Measurements from ENCODE around the gene PLA2G2F. TPM values are rescaled to one million over a fixed set of nuclear protein-coding genes. Genes with fewer than 3 reads are reported as not detected.

Gene PLA2G2F
- total and polyA plus RNA-seq, 2 of the 8 experiments (the other 6 are each of a cell fraction or from before 2014, with no cell fraction given) = not detected

- H3K56ac ChIP-seq (replicated peaks; ENCODE audit: insufficient read length, low read depth, low read length) = no peak overlapping the region
- H4K8ac ChIP-seq (ENCODE audit: extremely low read depth, insufficient read depth, low read length) = no peak overlapping the region
- no peak overlapping the region for H2BK12ac ChIP-seq (ENCODE audit: low read depth, low read length)
- H2BK15ac ChIP-seq (ENCODE audit: low read length) = no peak overlapping the region
- no peak overlapping the region for H3K4me2 ChIP-seq (ENCODE audit: insufficient read depth in 1 of 2, low read depth in 2 of 2, low read length in 2 of 2)
- H3K79me2 ChIP-seq (ENCODE audit: control insufficient read depth in 1 of 2, insufficient read depth in 2 of 2, low read length in 2 of 2) = no peaks in the 10 kb centered on the region
- 94% methylated on average over 1 of the region's 1 CpG; no CpG with 5 or more reads in 1 of the 2 experiments for WGBS, 2 experiments (ENCODE audit: extremely low coverage in 1 of 2, insufficient coverage in 1 of 2, insufficient read length in 1 of 2, insufficient replicate concordance in 2 of 2, low coverage in 1 of 2, low lambda C conversion rate in 2 of 2, missing lambda C conversion rate in 1 of 2)
- DNase-seq (ENCODE audit: low read depth in 1 of 2, low spot score in 2 of 2) (no peak), FAIRE-seq (no peak)
- no peaks in the 10 kb centered on the region for H3K23me2 ChIP-seq (ENCODE audit: low read depth, low read length)
- H2BK5ac ChIP-seq (ENCODE audit: low read depth, low read length) = no peak overlapping the region
- no peak overlapping the region for H2BK20ac ChIP-seq (ENCODE audit: low read length)
- H3K9me3 ChIP-seq (ENCODE audit: insufficient read depth in 2 of 2, low read depth in 1 of 2, low read length in 1 of 2) = peaks cover 0 to 3% of the 10 kb centered on the region in 2 experiments; a peak in 1 of 4 replicates
- H3K9ac ChIP-seq (replicated peaks in 1 of 4; ENCODE audit: extremely low read depth in 1 of 4, low read depth in 3 of 4, low read length in 3 of 4) = no peak overlapping the region
- H3K4ac ChIP-seq (replicated peaks; ENCODE audit: insufficient read length, low read depth, low read length) = no peak overlapping the region
- H3K23ac ChIP-seq (ENCODE audit: insufficient read length) = no peak overlapping the region
- no peaks in the 10 kb centered on the region for H3K36me3 ChIP-seq (ENCODE audit: control insufficient read depth in 2 of 4, insufficient read depth in 4 of 4, low read length in 3 of 4)
- H3K79me1 ChIP-seq (ENCODE audit: low read depth, low read length) = no peaks in the 10 kb centered on the region
- H2AFZ ChIP-seq (ENCODE audit: low read length) = no peak overlapping the region
- no peak overlapping the region for H3K18ac ChIP-seq (ENCODE audit: extremely low read depth, low read length)
- no peak overlapping the region for H2AK5ac ChIP-seq (ENCODE audit: low read depth, low read length)
- H3K27me3 ChIP-seq (replicated peaks in 1 of 4; ENCODE audit: control insufficient read depth in 3 of 4, extremely low read depth in 1 of 4, insufficient read depth in 3 of 4, low read length in 3 of 4) = no peaks in the 10 kb centered on the region
- H4K20me1 ChIP-seq (replicated peaks in 1 of 2; ENCODE audit: control insufficient read depth in 1 of 2, insufficient read depth in 2 of 2, low read length in 2 of 2) = no peaks in the 10 kb centered on the region
- no peak overlapping the region for H4K91ac ChIP-seq (replicated peaks; ENCODE audit: insufficient read length, low read length)
- no peak for TF ChIP-seq EZH2 (IDR thresholded peaks at IDR 0.05; ENCODE audit: low read depth, low read length, severe bottlenecking)
- no peak for TF ChIP-seq NANOG (IDR thresholded peaks at IDR 0.05; ENCODE audit: insufficient read depth, low read depth, low read length, poor library complexity, severe bottlenecking)
- H2BK120ac ChIP-seq (replicated peaks; ENCODE audit: low read depth, low read length) = no peak overlapping the region
- no peak overlapping the region for H3K14ac ChIP-seq (ENCODE audit: insufficient read length)
- H4K5ac ChIP-seq (ENCODE audit: insufficient read length, low read depth, low read length) = no peak overlapping the region
- no peak overlapping the region for H3K27ac ChIP-seq (ENCODE audit: low read depth, low read length)
- ChIA-PET POLR2A (ENCODE audit: partially characterized antibody) (no interaction called here), CTCF (ENCODE audit: partially characterized antibody) (interaction anchor here (1.6 kb wide), 1 partner anchor 10 kb away, joined by 4 read pairs; no protein-coding TSS in a partner anchor)
- no peak overlapping the region for H3K4me3 ChIP-seq (ENCODE audit: extremely low read depth in 1 of 4, insufficient read depth in 2 of 4, low read depth in 3 of 4, low read length in 4 of 4)
- no peaks in the 10 kb centered on the region; a peak in 1 of 7 replicates for H3K4me1 ChIP-seq (replicated peaks in 1 of 4; ENCODE audit: control insufficient read depth in 3 of 4, insufficient read depth in 4 of 4, low read length in 3 of 4)
Observed at GRCh38 chr1:20105856-20106255, 33.3 kb upstream of the PLA2G2F start.
